CD4-positive, alpha-beta T cell (primary cell): Measurements from ENCODE around the gene NR2F2. TPM values are rescaled to one million over a fixed set of nuclear protein-coding genes. Genes with fewer than 3 reads are reported as not detected.

ENCODE experiments used
- ATAC-seq: fragments of 200-7000 bp; cut with Tn5 transposase; one replicate; pipeline ENCODE4 v1.10.0; 2022; ENCODE audit warnings: mild to moderate bottlenecking; ENCODE audit not compliant: poor library complexity
- CTCF ChIA-PET: fragments of 350-600 bp; sonication (Branson Sonifier 250); formaldehyde crosslinking; loops from one replicate; lab custom pipeline; 2021; ENCODE audit warnings: antibody characterized with exemption, inconsistent platforms; lab: Charles Lee
- POLR2A ChIA-PET: fragments of 350-600 bp; sonication (Branson Sonifier 250); formaldehyde crosslinking; loops from one replicate; lab custom pipeline; 2021; ENCODE audit warnings: antibody characterized with exemption, inconsistent platforms; lab: Charles Lee
- DNase-seq, 14 experiments: peaks; one replicate each; pipeline ENCODE4 v3.0.0-alpha.2; 2013 to 2020; ENCODE audit warnings: mixed read lengths in 2 of 14
- H3K27ac ChIP-seq, 2 donors: one replicate each; pipeline versions ENCODE4 v1.5.1 to v1.7.0; 2013; ENCODE audit warnings: low read length in 2 of 2, low read depth in 1 of 2, mild to moderate bottlenecking in 1 of 2
- H3K27me3 ChIP-seq, 2 experiments: 1 replicate in 1 of 2; 2 replicates in 1 of 2; pipeline versions ENCODE4 v1.6.1 to v1.7.0; 2013; ENCODE audit warnings: low read length in 2 of 2, control low read depth in 1 of 2, mild to moderate bottlenecking in 1 of 2, moderate library complexity in 1 of 2; ENCODE audit not compliant: insufficient read depth in 2 of 2, control insufficient read depth in 1 of 2
- H3K36me3 ChIP-seq: one replicate; pipeline ENCODE4 v1.6.1; 2013; ENCODE audit warnings: low read length, control low read depth; ENCODE audit not compliant: insufficient read depth
- H3K4me1 ChIP-seq: one replicate; pipeline ENCODE4 v1.6.1; 2013; ENCODE audit warnings: low read length, control low read depth; ENCODE audit not compliant: insufficient read depth
- H3K4me3 ChIP-seq: one replicate; pipeline ENCODE4 v1.5.1; 2013; ENCODE audit warnings: mild to moderate bottlenecking, low read length, moderate library complexity
- H3K9me3 ChIP-seq, 2 experiments: 1 replicate in 1 of 2; 2 replicates in 1 of 2; pipeline versions ENCODE4 v1.6.1 to v1.7.0; 2013; ENCODE audit warnings: low read length in 2 of 2, mild to moderate bottlenecking in 2 of 2, control low read depth in 1 of 2, moderate library complexity in 1 of 2; ENCODE audit not compliant: control insufficient read depth in 1 of 2, insufficient read depth in 1 of 2
- H3K27ac Mint-ChIP-seq: one replicate; pipeline ENCODE4 v1.8.0; 2020; ENCODE audit warnings: mixed read lengths
- H3K27me3 Mint-ChIP-seq: one replicate; pipeline ENCODE4 v1.8.0; 2021; ENCODE audit warnings: mixed read lengths
- H3K36me3 Mint-ChIP-seq: one replicate; pipeline ENCODE4 v1.8.0; 2021; ENCODE audit warnings: low read depth, mixed read lengths
- H3K4me1 Mint-ChIP-seq: one replicate; pipeline ENCODE4 v1.8.0; 2021; ENCODE audit warnings: low read depth, mixed read lengths
- H3K4me3 Mint-ChIP-seq: one replicate; pipeline ENCODE4 v1.8.0; 2020; ENCODE audit warnings: mild to moderate bottlenecking, mixed read lengths
- H3K9me3 Mint-ChIP-seq: one replicate; pipeline ENCODE4 v1.8.0; 2020; ENCODE audit warnings: mixed read lengths
- CTCF ChIP-seq: fragments of 200-600 bp; IDR thresholded peaks from one replicate; pipeline ENCODE4 v1.8.0; 2022; ENCODE audit warnings: antibody characterized with exemption, mild to moderate bottlenecking
- intact Hi-C, 2 experiments: fragments of 100-400 bp; cut with DNase I in 1 of 2; cut with micrococcal nuclease in 1 of 2; formaldehyde crosslinking; loops; one replicate each; pipeline versions ENCODE4 v1.15.1 to v1.9.0; 2023 to 2025; cut with DNase I, micrococcal nuclease
- total RNA-seq, 174 experiments: library from RNA in 2 of 174; stranded (reverse) in 2 of 174; gene quantifications; one replicate each; pipeline ENCODE4 v1.2.3 and lab custom pipeline; 2021 to 2026

The NR2F2 gene
- total RNA-seq, 2 experiments from 2014 or later, result not detected

- no peaks in the 10 kb centered on the region for H3K36me3 ChIP-seq
- peaks cover 2 to 3% of the 10 kb centered on the region in 2 experiments for H3K27me3 ChIP-seq
- intact Hi-C loops, result no loop called here
- Mint-ChIP-seq H3K4me1 (no peaks in the 10 kb centered on the region), H3K27me3 (peaks cover 30% of the 10 kb centered on the region), H3K36me3 (no peaks in the 10 kb centered on the region), H3K9me3 (peaks cover 7% of the 10 kb centered on the region), H3K4me3 (no peak overlapping the region), H3K27ac (no peak overlapping the region)
- H3K27ac ChIP-seq, result no peak overlapping the region
- POLR2A ChIA-PET, result no interaction called here
- CTCF ChIA-PET, result no interaction called here
- ATAC-seq (no peak), DNase-seq (no peak)
- no peaks in the 10 kb centered on the region for H3K4me1 ChIP-seq
- no peak for TF ChIP-seq CTCF
- H3K9me3 ChIP-seq, result peaks cover 0 to 13% of the 10 kb centered on the region in 2 experiments
- no peak overlapping the region for H3K4me3 ChIP-seq
These were observed 54.7 kb downstream of the NR2F2 start for GRCh38 chr15:96385195-96385594.

- Mint-ChIP-seq H3K36me3 (no peaks in the 10 kb centered on the region), H3K27me3 (peaks cover 24% of the 10 kb centered on the region), H3K27ac (no peak overlapping the region), H3K4me3 (no peak overlapping the region), H3K4me1 (no peaks in the 10 kb centered on the region), H3K9me3 (peaks cover 8% of the 10 kb centered on the region)
- Histone ChIP-seq H3K4me1 (no peaks in the 10 kb centered on the region), H3K4me3 (no peak overlapping the region), H3K9me3 (peaks cover 0 to 4% of the 10 kb centered on the region in 2 experiments), H3K36me3 (no peaks in the 10 kb centered on the region), H3K27ac (no peak overlapping the region), H3K27me3 (peaks cover 0 to 3% of the 10 kb centered on the region in 2 experiments)
- CTCF ChIA-PET, result no interaction called here
- intact Hi-C loops, result no loop called here
- POLR2A ChIA-PET, result no interaction called here
- TF ChIP-seq CTCF, result no peak
- DNase-seq (no peak), ATAC-seq (no peak)
These were observed 58.2 kb downstream of the NR2F2 start for GRCh38 chr15:96388673-96389072.
